KOPT-K1 (cell line): ENCODE measurements around the gene SLC5A10.
"Not testable (repeated sequence)": the region's sequence is repeated elsewhere in the genome, so short reads cannot be mapped to it uniquely, and the experiment has no call there.

Source experiments
- H3K27ac ChIP-seq: fragments of 200-600 bp; sonication (generic); 2 replicates; pipeline ENCODE4 v1.5.1; 2016; ENCODE audit warnings: antibody characterized with exemption, mild to moderate bottlenecking, low read depth, low read length; ENCODE audit not compliant: poor library complexity, severe bottlenecking
- H3K36me3 ChIP-seq: fragments of 200-600 bp; sonication (generic); 2 replicates; pipeline ENCODE4 v1.5.1; 2017; ENCODE audit warnings: antibody characterized with exemption, mild to moderate bottlenecking, low read length, moderate library complexity; ENCODE audit not compliant: insufficient read depth
- H3K9me3 ChIP-seq: fragments of 200-600 bp; sonication (generic); 2 replicates; pipeline ENCODE4 v1.5.1; 2017; ENCODE audit warnings: antibody characterized with exemption, low read length, mild to moderate bottlenecking; ENCODE audit not compliant: insufficient read depth, poor library complexity, severe bottlenecking

Gene SLC5A10

GRCh38 chr17:19019041-19019941 lies 67.3 kb downstream of the SLC5A10 start:
- H3K27ac ChIP-seq: no peak overlapping the region

GRCh38 chr17:19020016-19020415 lies 68.1 kb downstream of the SLC5A10 start:
- Histone ChIP-seq H3K36me3 (peaks cover 25% of the 10 kb centered on the region), H3K27ac (no peak overlapping the region), H3K9me3 (no peaks in the 10 kb centered on the region)

More at GRCh38 chr17:19019041-19019941, 67.3 kb downstream of the SLC5A10 start:
- peaks cover 25% of the 10 kb centered on the region for H3K36me3 ChIP-seq
- H3K9me3 ChIP-seq: no peaks in the 10 kb centered on the region

- H3K27ac ChIP-seq, H3K9me3 ChIP-seq: not testable (repeated sequence)
- peaks cover 25% of the 10 kb centered on the region for H3K36me3 ChIP-seq
Measured at GRCh38 chr17:19021011-19021621, 69.2 kb downstream of the SLC5A10 start.

GRCh38 chr17:19021622-19022083 lies 69.7 kb downstream of the SLC5A10 start:
- no peaks in the 10 kb centered on the region for H3K9me3 ChIP-seq
- H3K36me3 ChIP-seq: peaks cover 25% of the 10 kb centered on the region
- no peak overlapping the region for H3K27ac ChIP-seq

GRCh38 chr17:19022128-19022527 lies 70.2 kb downstream of the SLC5A10 start:
- H3K27ac ChIP-seq: no peak overlapping the region
- H3K36me3 ChIP-seq: peaks cover 25% of the 10 kb centered on the region
- no peaks in the 10 kb centered on the region for H3K9me3 ChIP-seq

GRCh38 chr17:19022747-19023146 lies 70.8 kb downstream of the SLC5A10 start:
- peaks cover 25% of the 10 kb centered on the region for H3K36me3 ChIP-seq
- no peak overlapping the region for H3K27ac ChIP-seq
- H3K9me3 ChIP-seq: no peaks in the 10 kb centered on the region

- peaks cover 25% of the 10 kb centered on the region for H3K36me3 ChIP-seq
- no peaks in the 10 kb centered on the region for H3K9me3 ChIP-seq
- peak overlapping the region; percentile 33 for H3K27ac ChIP-seq
Measured at GRCh38 chr17:19023209-19023999, 71.4 kb downstream of the SLC5A10 start.

GRCh38 chr17:19024101-19025078 lies 72.4 kb downstream of the SLC5A10 start:
- Histone ChIP-seq H3K27ac (peak overlapping the region; percentile 33), H3K36me3 (peaks cover 25% of the 10 kb centered on the region), H3K9me3 (no peaks in the 10 kb centered on the region)

GRCh38 chr17:19028671-19029070 lies 76.7 kb downstream of the SLC5A10 start:
- not testable (repeated sequence) for H3K9me3 ChIP-seq, H3K36me3 ChIP-seq, H3K27ac ChIP-seq

- H3K36me3 ChIP-seq, H3K27ac ChIP-seq, H3K9me3 ChIP-seq: not testable (repeated sequence)
Measured at GRCh38 chr17:19029740-19030139, 77.8 kb downstream of the SLC5A10 start.

- not testable (repeated sequence) for H3K27ac ChIP-seq, H3K9me3 ChIP-seq, H3K36me3 ChIP-seq
Measured at GRCh38 chr17:19030771-19031449, 78.9 kb downstream of the SLC5A10 start.

- not testable (repeated sequence) for H3K27ac ChIP-seq, H3K9me3 ChIP-seq, H3K36me3 ChIP-seq
Measured at GRCh38 chr17:19031729-19032128, 79.8 kb downstream of the SLC5A10 start.

GRCh38 chr17:19032377-19032988 lies 80.5 kb downstream of the SLC5A10 start:
- H3K27ac ChIP-seq, H3K9me3 ChIP-seq, H3K36me3 ChIP-seq: not testable (repeated sequence)
